Uterus (tissue), 4 donors: ENCODE results near the gene BARHL1. TPM values are rescaled to one million over a fixed set of nuclear protein-coding genes. Genes with fewer than 3 reads are reported as not detected.

Experiments used
- DNase-seq, 2 donors: peaks; one replicate each; pipeline ENCODE4 v3.0.0-alpha.2; 2019 to 2020
- H3K27ac ChIP-seq, 2 donors: fragments of 200-600 bp; sonication (generic); 1 replicate in 1 of 2; 2 replicates in 1 of 2; pipeline ENCODE4 v1.5.1; 2016 to 2018
- H3K27me3 ChIP-seq, 2 donors: fragments of 200-600 bp; sonication (generic); one replicate each; pipeline ENCODE4 v1.5.1; 2018 to 2019; ENCODE audit warnings: control low read depth in 1 of 2
- H3K36me3 ChIP-seq, 2 donors: fragments of 200-600 bp; sonication (generic); one replicate each; pipeline ENCODE4 v1.5.1; 2019; ENCODE audit warnings: control low read depth in 1 of 2
- H3K4me1 ChIP-seq, 2 donors: fragments of 200-600 bp; sonication (generic); one replicate each; pipeline ENCODE4 v1.5.1; 2018 to 2019; ENCODE audit warnings: control low read depth in 1 of 2
- H3K4me3 ChIP-seq, 2 donors: fragments of 200-600 bp; sonication (generic); 1 replicate in 1 of 2; 2 replicates in 1 of 2; pipeline ENCODE4 v1.5.1; 2018 to 2019; ENCODE audit warnings: mild to moderate bottlenecking in 1 of 2
- H3K9me3 ChIP-seq, 2 donors: fragments of 200-600 bp; sonication (generic); one replicate each; pipeline ENCODE4 v1.5.1; 2019; ENCODE audit warnings: control low read depth in 1 of 2
- POLR2A ChIP-seq, 2 donors: fragments of 450-650 bp; IDR thresholded peaks; one replicate each; pipeline ENCODE4 v1.6.1; 2016; ENCODE audit warnings: antibody characterized with exemption in 2 of 2, mild to moderate bottlenecking in 1 of 2, moderate library complexity in 1 of 2
- intact Hi-C: fragments of 100-400 bp; cut with DNase I; formaldehyde crosslinking; loops from one replicate; pipeline ENCODE4 v1.15.1; 2023; ENCODE audit warnings: low total_unique reads
- total RNA-seq, 4 donors: library from RNA; depleted of rRNA in 3 of 4; stranded (reverse); fragments of >200 nt in 3 of 4; gene quantifications; one replicate each; pipeline versions ENCODE4 v1.1.0 to v1.2.4, GENCODE V29; 2014 to 2023
- TF ChIP-seq, protein P1 (sequence below), 4 experiments: fragments of 200-600 bp in 2 of 4; fragments of 450-650 bp in 2 of 4; sonication (generic) in 2 of 4; IDR thresholded peaks; one replicate each; pipeline ENCODE4 v1.5.1; 2016 to 2019; ENCODE audit warnings: antibody characterized with exemption in 4 of 4, mild to moderate bottlenecking in 2 of 4, moderate library complexity in 1 of 4
- donor health status: DM: yes; HTN: yes; CAD: no.

The BARHL1 gene
- total RNA-seq, 4 donors from 2014 or later = not detected

- TF ChIP-seq POLR2A (IDR thresholded peaks at IDR 0.05) = no peak
- TF ChIP-seq, protein P1, sequence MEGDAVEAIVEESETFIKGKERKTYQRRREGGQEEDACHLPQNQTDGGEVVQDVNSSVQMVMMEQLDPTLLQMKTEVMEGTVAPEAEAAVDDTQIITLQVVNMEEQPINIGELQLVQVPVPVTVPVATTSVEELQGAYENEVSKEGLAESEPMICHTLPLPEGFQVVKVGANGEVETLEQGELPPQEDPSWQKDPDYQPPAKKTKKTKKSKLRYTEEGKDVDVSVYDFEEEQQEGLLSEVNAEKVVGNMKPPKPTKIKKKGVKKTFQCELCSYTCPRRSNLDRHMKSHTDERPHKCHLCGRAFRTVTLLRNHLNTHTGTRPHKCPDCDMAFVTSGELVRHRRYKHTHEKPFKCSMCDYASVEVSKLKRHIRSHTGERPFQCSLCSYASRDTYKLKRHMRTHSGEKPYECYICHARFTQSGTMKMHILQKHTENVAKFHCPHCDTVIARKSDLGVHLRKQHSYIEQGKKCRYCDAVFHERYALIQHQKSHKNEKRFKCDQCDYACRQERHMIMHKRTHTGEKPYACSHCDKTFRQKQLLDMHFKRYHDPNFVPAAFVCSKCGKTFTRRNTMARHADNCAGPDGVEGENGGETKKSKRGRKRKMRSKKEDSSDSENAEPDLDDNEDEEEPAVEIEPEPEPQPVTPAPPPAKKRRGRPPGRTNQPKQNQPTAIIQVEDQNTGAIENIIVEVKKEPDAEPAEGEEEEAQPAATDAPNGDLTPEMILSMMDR (IDR thresholded peaks at IDR 0.05) = no peak
- DNase-seq = no peak
- no peak overlapping the region for H3K4me3 ChIP-seq
- no peak overlapping the region for H3K27ac ChIP-seq
- intact Hi-C loops = no loop called here
- H3K4me1 ChIP-seq = no peaks in the 10 kb centered on the region
- H3K9me3 ChIP-seq = no peaks in the 10 kb centered on the region
- peaks cover 33 to 85% of the 10 kb centered on the region in 2 donors for H3K27me3 ChIP-seq
- no peaks in the 10 kb centered on the region for H3K36me3 ChIP-seq
These were observed 579 bp downstream of the BARHL1 start for GRCh38 chr9:132582786-132583583.

DNA sequence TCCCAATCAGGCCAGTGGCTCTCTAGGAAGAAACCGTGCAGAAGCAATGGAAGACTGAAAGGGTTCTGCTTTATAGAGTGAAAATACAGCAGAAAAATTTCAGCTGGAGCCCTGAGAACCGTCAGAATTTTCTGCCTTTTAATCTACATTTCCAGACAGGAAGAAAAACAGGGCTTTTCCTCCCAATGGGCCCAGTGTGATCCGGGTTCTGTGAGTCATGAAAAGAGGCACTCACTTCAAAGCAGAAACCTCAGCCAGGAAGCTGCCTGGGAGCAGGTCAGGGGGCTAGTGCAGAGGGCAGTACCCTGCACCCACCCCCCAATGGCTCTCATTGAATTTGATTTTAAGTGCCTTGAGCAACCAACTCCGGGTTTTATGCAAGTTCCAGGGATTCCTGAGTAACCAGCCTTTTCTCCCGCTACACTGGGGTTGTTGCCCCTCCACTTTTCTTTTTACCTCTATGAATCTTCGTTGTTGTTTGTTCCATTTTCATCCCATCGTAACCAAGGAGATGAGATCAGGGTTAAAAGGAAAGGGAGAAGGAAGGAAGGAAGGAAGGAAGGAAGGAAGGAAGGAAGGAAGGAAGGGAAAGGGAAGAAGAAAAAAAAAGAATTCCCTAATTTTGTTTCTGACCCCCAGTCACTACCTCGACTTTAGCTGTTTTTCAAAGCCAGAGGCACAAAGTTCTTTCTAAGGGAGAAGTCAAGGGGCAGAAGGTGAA, 1.3 kb downstream of the BARHL1 start:
- no peak for DNase-seq
- Histone ChIP-seq H3K27ac (no peak overlapping the region), H3K27me3 (peaks cover 33 to 91% of the 10 kb centered on the region in 2 donors), H3K4me3 (no peak overlapping the region), H3K36me3 (no peaks in the 10 kb centered on the region), H3K9me3 (no peaks in the 10 kb centered on the region), H3K4me1 (no peaks in the 10 kb centered on the region)
- intact Hi-C loops = no loop called here
- TF ChIP-seq, protein P1 (IDR thresholded peaks at IDR 0.05) = no peak
- no peak for TF ChIP-seq POLR2A (IDR thresholded peaks at IDR 0.05)

DNA sequence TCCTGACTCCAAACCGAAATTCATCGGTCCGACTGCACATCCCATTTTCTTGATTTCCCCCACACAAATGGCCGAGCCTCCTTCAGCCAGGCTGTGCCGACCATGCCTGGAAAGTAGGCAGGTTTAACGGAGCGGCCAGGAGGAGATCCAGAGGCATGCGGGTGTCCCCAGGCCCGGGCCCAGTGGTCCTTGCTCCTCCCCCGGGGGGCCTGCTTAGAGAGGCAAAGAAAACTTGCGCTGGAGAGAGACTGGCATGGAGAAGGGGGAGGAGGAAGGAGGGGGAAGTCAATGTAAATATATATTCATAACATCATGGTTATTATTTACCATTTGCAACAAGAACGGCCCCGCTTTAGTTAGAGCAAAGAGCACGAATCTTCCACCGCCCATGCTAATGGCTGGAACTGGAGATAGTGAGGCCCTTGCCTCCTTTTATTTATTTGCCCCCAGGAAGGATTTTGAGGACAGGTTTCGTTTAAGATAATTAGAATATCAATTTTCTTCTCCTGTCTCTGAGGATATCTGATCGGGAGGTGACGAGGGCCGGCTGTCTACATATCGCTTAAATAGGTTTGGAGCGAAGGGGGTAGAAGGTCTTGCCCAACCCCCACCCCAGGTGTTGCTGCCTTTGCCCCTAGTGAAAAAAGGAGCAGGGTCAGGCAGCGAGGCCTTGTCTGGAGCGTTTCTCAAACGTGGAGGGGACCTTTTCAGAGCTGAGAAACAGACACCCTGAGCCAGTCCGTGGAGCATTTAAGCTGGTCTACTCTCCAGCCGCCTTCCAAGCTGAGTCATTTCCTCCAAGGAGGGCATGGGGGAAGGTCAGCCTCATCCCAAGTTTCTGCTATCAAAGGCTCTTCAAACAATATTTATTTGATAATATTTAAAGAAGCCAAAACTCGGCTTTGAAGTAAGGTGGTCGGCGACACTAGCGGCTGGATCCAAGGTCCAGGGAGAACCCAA, 2.5 kb downstream of the BARHL1 start:
- no peak overlapping the region for H3K27ac ChIP-seq
- no peaks in the 10 kb centered on the region for H3K36me3 ChIP-seq
- no peak for DNase-seq
- H3K9me3 ChIP-seq = no peaks in the 10 kb centered on the region
- H3K4me3 ChIP-seq = no peak overlapping the region
- peaks cover 23 to 89% of the 10 kb centered on the region in 2 donors for H3K27me3 ChIP-seq
- TF ChIP-seq, protein P1 (IDR thresholded peaks at IDR 0.05) = no peak
- no peak for TF ChIP-seq POLR2A (IDR thresholded peaks at IDR 0.05)
- intact Hi-C loops = no loop called here
- no peaks in the 10 kb centered on the region for H3K4me1 ChIP-seq

DNA sequence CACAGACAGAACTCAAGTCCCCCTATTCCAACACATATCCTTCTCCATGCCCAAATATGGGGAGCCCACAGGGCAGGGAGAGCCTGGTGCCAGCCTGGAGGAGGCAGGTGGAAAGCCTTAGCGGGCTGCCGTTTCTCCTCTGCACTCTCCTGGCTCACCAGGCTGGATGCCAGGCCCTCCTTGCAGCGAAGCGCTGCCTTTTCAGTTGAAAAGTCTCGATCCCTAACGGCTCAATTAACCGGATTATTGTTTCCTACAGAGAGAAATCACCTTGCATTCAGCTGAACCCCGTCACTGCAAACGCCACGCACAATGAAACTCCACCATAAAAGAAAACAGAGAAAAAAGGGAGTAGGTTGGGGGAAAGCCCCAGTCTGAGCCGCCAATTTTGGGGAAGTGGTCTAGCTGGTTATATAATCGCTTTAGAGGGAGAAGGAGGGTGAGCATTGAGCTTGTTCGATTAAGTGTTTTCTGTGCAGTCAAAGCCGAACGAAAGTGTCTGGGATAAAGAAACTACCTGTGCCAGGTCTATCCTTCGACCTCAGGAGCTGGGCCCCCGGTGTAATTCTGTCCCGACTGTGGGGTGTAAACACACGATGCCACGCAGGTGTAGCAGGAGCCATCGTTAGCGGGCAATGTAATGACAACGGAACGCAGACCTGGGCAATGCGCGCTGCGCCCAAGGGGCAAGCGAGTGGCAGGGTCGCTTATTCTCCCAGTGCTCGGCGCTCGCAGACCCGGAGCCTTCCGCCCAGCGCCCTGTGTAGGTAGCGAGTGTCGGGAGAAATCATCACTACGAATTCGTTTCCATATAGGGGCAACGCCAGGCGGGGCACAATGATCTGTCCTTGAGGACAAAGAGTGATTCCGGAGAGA, 3.8 kb downstream of the BARHL1 start:
- intact Hi-C loops = no loop called here
- no peaks in the 10 kb centered on the region for H3K36me3 ChIP-seq
- no peaks in the 10 kb centered on the region for H3K9me3 ChIP-seq
- no peak overlapping the region for H3K4me3 ChIP-seq
- DNase-seq = no peak
- TF ChIP-seq POLR2A (IDR thresholded peaks at IDR 0.05) = no peak
- TF ChIP-seq, protein P1 (IDR thresholded peaks at IDR 0.05) = no peak
- H3K4me1 ChIP-seq = no peaks in the 10 kb centered on the region
- peaks cover 12 to 79% of the 10 kb centered on the region in 2 donors for H3K27me3 ChIP-seq
- no peak overlapping the region for H3K27ac ChIP-seq
